Endothelial cell of umbilical vein (primary cell): ENCODE data around the gene RELN. TPM values are rescaled to one million over a fixed set of nuclear protein-coding genes. Genes with fewer than 3 reads are reported as not detected.

Experiments used
- BruUV-seq: library from RNA; stranded (reverse); fragments of 400-500 nt; replicated peaks from 2 replicates; lab custom pipeline; 2021; lab: Mats Ljungman, UMichigan
- CTCF ChIA-PET: fragments of 300-600, 350-600 bp; sonication (Branson Sonifier 250); formaldehyde crosslinking; loops from one replicate; lab custom pipeline; 2021; ENCODE audit warnings: antibody characterized with exemption, inconsistent platforms; lab: Charles Lee
- POLR2A ChIA-PET: fragments of 300-600, 350-600 bp; sonication (Branson Sonifier 250); formaldehyde crosslinking; loops from one replicate; lab custom pipeline; 2021; ENCODE audit warnings: antibody characterized with exemption, inconsistent platforms; lab: Charles Lee
- DNase-seq: peaks from one replicate; pipeline ENCODE4 v3.0.0-alpha.2; 2011; ENCODE audit warnings: low read depth, low spot score
- FAIRE-seq: peaks from 2 replicates; lab custom pipeline; 2011; peaks lifted over from hg19 to GRCh38; lab: Jason Lieb, UNC
- H2AFZ ChIP-seq: 2 replicates; pipeline ENCODE4 v1.6.0; 2012; ENCODE audit warnings: low read depth, low read length, control low read depth, inconsistent platforms
- H3K27ac ChIP-seq: 2 replicates; pipeline ENCODE4 v1.5.1; 2011; ENCODE audit warnings: low read depth, mild to moderate bottlenecking, control low read depth, low read length, moderate library complexity; ENCODE audit not compliant: insufficient read depth
- H3K27me3 ChIP-seq, 2 experiments: 2 replicates each; pipeline versions ENCODE4 v1.6.0 to v1.6.1; 2011; ENCODE audit warnings: low read length in 2 of 2, mixed read lengths in 1 of 2; ENCODE audit not compliant: control insufficient read depth in 2 of 2, insufficient read depth in 2 of 2
- H3K36me3 ChIP-seq, 2 experiments: 2 replicates in 1 of 2; 3 replicates in 1 of 2; pipeline ENCODE4 v1.5.1; 2011; ENCODE audit warnings: low read length in 2 of 2, mild to moderate bottlenecking in 1 of 2, moderate library complexity in 1 of 2; ENCODE audit not compliant: control insufficient read depth in 2 of 2, insufficient read depth in 2 of 2; ENCODE audit errors: extremely low read depth in 1 of 2
- H3K4me1 ChIP-seq: 3 replicates; pipeline ENCODE4 v1.5.1; 2011; ENCODE audit warnings: mild to moderate bottlenecking, low read length; ENCODE audit not compliant: control insufficient read depth, insufficient read depth; ENCODE audit errors: extremely low read depth
- H3K4me2 ChIP-seq: 2 replicates; pipeline ENCODE4 v1.6.1; 2011; ENCODE audit warnings: low read length, control low read depth, mixed read lengths; ENCODE audit not compliant: insufficient read depth
- H3K4me3 ChIP-seq, 3 experiments: fragments of 200-600 bp in 1 of 3; sonication (generic), shearing (Covaris generic) in 1 of 3; replicated peaks in 1 of 3; 2 replicates each; pipeline ENCODE4 v1.5.1; 2011 to 2016; ENCODE audit warnings: control low read depth in 3 of 3, low read length in 3 of 3, mild to moderate bottlenecking in 2 of 3, inconsistent platforms in 1 of 3, low read depth in 1 of 3, moderate library complexity in 1 of 3; ENCODE audit not compliant: insufficient read depth in 1 of 3
- H3K79me2 ChIP-seq: 2 replicates; pipeline ENCODE4 v1.6.0; 2012; ENCODE audit warnings: low read length, inconsistent platforms; ENCODE audit not compliant: control insufficient read depth, insufficient read depth
- H3K9ac ChIP-seq: replicated peaks from 2 replicates; pipeline ENCODE3; 2011; ENCODE audit warnings: low read length, control low read depth; ENCODE audit not compliant: insufficient read depth; ENCODE audit errors: extremely low read depth
- H3K9me1 ChIP-seq: replicated peaks from 3 replicates; pipeline ENCODE4 v1.6.0; 2011; ENCODE audit warnings: mild to moderate bottlenecking, low read length; ENCODE audit not compliant: control insufficient read depth, insufficient read depth; ENCODE audit errors: extremely low read depth
- H3K9me3 ChIP-seq: replicated peaks from 2 replicates; pipeline ENCODE4 v1.5.1; 2012; ENCODE audit warnings: low read length, inconsistent platforms; ENCODE audit not compliant: control insufficient read depth, insufficient read depth
- H4K20me1 ChIP-seq: replicated peaks from 2 replicates; pipeline ENCODE3; 2011; ENCODE audit warnings: mild to moderate bottlenecking, low read length; ENCODE audit not compliant: control insufficient read depth, insufficient read depth; ENCODE audit errors: extremely low read depth
- CTCF ChIP-seq, 2 donors: IDR thresholded peaks; 1 replicate in 1 of 2; 2 replicates in 1 of 2; pipeline ENCODE4 v1.5.1; 2011; ENCODE audit warnings: low read length in 2 of 2, mild to moderate bottlenecking in 2 of 2, moderate library complexity in 2 of 2, control low read depth in 1 of 2, inconsistent platforms in 1 of 2, low read depth in 1 of 2; ENCODE audit not compliant: insufficient read depth in 1 of 2; ENCODE audit errors: extremely low read depth in 1 of 2
- FOS ChIP-seq: IDR thresholded peaks from 2 replicates; pipeline ENCODE4 v1.6.1; 2011; ENCODE audit warnings: mild to moderate bottlenecking, low read length, moderate library complexity, borderline replicate concordance; ENCODE audit not compliant: insufficient read depth
- GATA2 ChIP-seq: IDR thresholded peaks from 2 replicates; pipeline ENCODE4 v1.7.0; 2011; ENCODE audit warnings: low read depth, mild to moderate bottlenecking, moderate library complexity, mixed read lengths, low read length; ENCODE audit not compliant: insufficient read length, insufficient read depth
- MAX ChIP-seq: IDR thresholded peaks from 2 replicates; pipeline ENCODE4 v1.6.1; 2011; ENCODE audit not compliant: insufficient read depth, insufficient read length
- MYC ChIP-seq: IDR thresholded peaks from one replicate; pipeline ENCODE4 v1.6.1; 2011; ENCODE audit warnings: mild to moderate bottlenecking, low read depth, low read length
- POLR2A ChIP-seq: IDR thresholded peaks from 2 replicates; pipeline ENCODE4 v1.6.1; 2012; ENCODE audit warnings: low read depth, mild to moderate bottlenecking, control low read depth, low read length
- POLR2AphosphoS5 ChIP-seq: IDR thresholded peaks from 2 replicates; pipeline ENCODE4 v1.6.1; 2012; ENCODE audit warnings: low read depth, mild to moderate bottlenecking, control low read depth, low read length, moderate library complexity; ENCODE audit not compliant: insufficient read depth
- dilution Hi-C: fragments of 300-500 bp; cut with MboI; formaldehyde crosslinking; loops from one replicate; pipeline ENCODE4 v1.15.0; 2019; ENCODE audit warnings: low sequenced_read_pairs; ENCODE audit not compliant: extremely low pct_ligation_motif_present
- intact Hi-C: fragments of 100-400 bp; cut with micrococcal nuclease; formaldehyde crosslinking; loops from one replicate; pipeline ENCODE4 v1.10.0; 2022
- polyA plus RNA-seq, 4 experiments: library from polyadenylated mRNA; depleted of rRNA in 3 of 4; stranded (reverse) in 3 of 4; unstranded in 1 of 4; fragments of >200 nt; gene quantifications; 2 replicates each; pipeline versions ENCODE4 v1.2.1 to v1.2.3, GENCODE V29; 2011 to 2012; ENCODE audit warnings: missing spikeins in 1 of 4
- total RNA-seq: library from RNA; stranded (reverse); gene quantifications from 2 replicates; pipeline ENCODE4 v1.2.3, GENCODE V29; 2021

The RELN gene
- total and polyA plus RNA-seq, 2 donors (not counting 3 experiments of a cell fraction or from before 2014, with no cell fraction given): 0.15 to 0.22 TPM

GRCh38 chr7:103630318-103630717 lies 359.1 kb downstream of the RELN start:
- no peak overlapping the region for H3K9ac ChIP-seq
- dilution Hi-C loops (no loop called here), intact Hi-C loops (no loop called here)
- H3K79me2 ChIP-seq: no peaks in the 10 kb centered on the region
- no peak overlapping the region for H3K4me2 ChIP-seq
- ChIA-PET POLR2A (no interaction called here), CTCF (no interaction called here)
- H3K9me1 ChIP-seq: no peaks in the 10 kb centered on the region
- H2AFZ ChIP-seq: no peak overlapping the region
- peaks cover 9% of the 10 kb centered on the region for H3K4me1 ChIP-seq
- no peaks in the 10 kb centered on the region for H3K36me3 ChIP-seq
- BruUV-seq: no TSS peak
- FAIRE-seq: no peak
- no peak overlapping the region for H3K4me3 ChIP-seq
- no peaks in the 10 kb centered on the region for H3K9me3 ChIP-seq
- TF ChIP-seq POLR2A: no peak
- TF ChIP-seq MAX: no peak
- TF ChIP-seq FOS: no peak
- TF ChIP-seq GATA2: no peak
- TF ChIP-seq POLR2AphosphoS5: no peak
- no peak for TF ChIP-seq MYC
- no peak for TF ChIP-seq CTCF (IDR thresholded peaks at IDR 0.05; ENCODE audit: extremely low read depth in 1 of 2, insufficient read depth in 1 of 2, low read depth in 1 of 2, low read length in 2 of 2)
- no peaks in the 10 kb centered on the region for H3K27me3 ChIP-seq
- DNase-seq: no peak
- no peaks in the 10 kb centered on the region for H4K20me1 ChIP-seq
- H3K27ac ChIP-seq: no peak overlapping the region
